ENCODE results near the gene SPEM3. TPM values are rescaled to one million over a fixed set of nuclear protein-coding genes. Genes with fewer than 3 reads are reported as not detected.

SPEM3 gene
- total and polyA plus RNA-seq, 2 donors (not counting 3 experiments of a cell fraction or from before 2014, with no cell fraction given), result not detected

- DNase-seq (ENCODE audit: low read depth, low spot score), result peak; percentile 53
- intact Hi-C loops (cut with micrococcal nuclease) (no loop called here), dilution Hi-C loops (cut with MboI; ENCODE audit: extremely low pct_ligation_motif_present, low sequenced_read_pairs) (no loop called here)
- Histone ChIP-seq H3K79me2 (ENCODE audit: control insufficient read depth, insufficient read depth, low read length) (peaks cover 18% of the 10 kb centered on the region), H3K9ac (replicated peaks; ENCODE audit: extremely low read depth, insufficient read depth, low read length) (no peak overlapping the region), H3K27ac (ENCODE audit: insufficient read depth, low read depth, low read length) (no peak overlapping the region), H3K36me3 (ENCODE audit: control insufficient read depth in 2 of 2, extremely low read depth in 1 of 2, insufficient read depth in 2 of 2, low read length in 2 of 2) (peaks cover 0 to 16% of the 10 kb centered on the region in 2 experiments), H3K27me3 (ENCODE audit: control insufficient read depth in 2 of 2, insufficient read depth in 2 of 2, low read length in 2 of 2) (no peaks in the 10 kb centered on the region), H3K4me2 (ENCODE audit: insufficient read depth, low read length) (no peak overlapping the region), H3K9me3 (replicated peaks; ENCODE audit: control insufficient read depth, insufficient read depth, low read length) (no peaks in the 10 kb centered on the region), H4K20me1 (replicated peaks; ENCODE audit: control insufficient read depth, extremely low read depth, insufficient read depth, low read length) (no peaks in the 10 kb centered on the region), H3K4me3 (replicated peaks in 1 of 3; ENCODE audit: insufficient read depth in 1 of 3, low read depth in 1 of 3, low read length in 3 of 3) (no peak overlapping the region), H3K4me1 (ENCODE audit: control insufficient read depth, extremely low read depth, insufficient read depth, low read length) (no peaks in the 10 kb centered on the region), H2AFZ (ENCODE audit: low read depth, low read length) (no peak overlapping the region), H3K9me1 (replicated peaks; ENCODE audit: control insufficient read depth, extremely low read depth, insufficient read depth, low read length) (no peaks in the 10 kb centered on the region)
- FAIRE-seq, result peak; percentile 83
- ChIA-PET CTCF (interaction anchor here (0.8 to 3.3 kb wide), 4 partner anchors 13 to 122 kb away, joined by 3 to 11 read pairs (median 6); partner anchors contain the start of gene ZBTB4), POLR2A (interaction anchor here (0.6 to 1.1 kb wide), 2 partner anchors 18 to 66 kb away, joined by 4 to 11 read pairs; partner anchors contain the start of gene POLR2A)
- no peak for TF ChIP-seq MYC (IDR thresholded peaks at IDR 0.05; ENCODE audit: low read depth, low read length)
- TF ChIP-seq POLR2A (IDR thresholded peaks at IDR 0.05; ENCODE audit: low read depth, low read length), result no peak
- TF ChIP-seq CTCF (IDR thresholded peaks at IDR 0.05; ENCODE audit: extremely low read depth in 1 of 2, insufficient read depth in 1 of 2, low read depth in 1 of 2, low read length in 2 of 2), result no peak
- no peak for TF ChIP-seq FOS (IDR thresholded peaks at IDR 0.05; ENCODE audit: borderline replicate concordance, insufficient read depth, low read length)
- no peak for TF ChIP-seq GATA2 (IDR thresholded peaks at IDR 0.05; ENCODE audit: insufficient read depth, insufficient read length, low read depth, low read length)
- TF ChIP-seq POLR2AphosphoS5 (IDR thresholded peaks at IDR 0.05; ENCODE audit: insufficient read depth, low read depth, low read length), result no peak
- no peak for TF ChIP-seq MAX (IDR thresholded peaks at IDR 0.05; ENCODE audit: insufficient read depth, insufficient read length)
- no peak for TF ChIP-seq EZH2 (IDR thresholded peaks at IDR 0.05; ENCODE audit: borderline replicate concordance, low read depth, low read length, severe bottlenecking)
- no peak for TF ChIP-seq JUN (IDR thresholded peaks at IDR 0.05; ENCODE audit: borderline replicate concordance, insufficient read depth, insufficient read length, low read depth)
- BruUV-seq (replicated peaks), result no TSS peak
These were observed 38.1 kb downstream of the SPEM3 start for GRCh38 chr17:7466639-7467341.

Measured in endothelial cell of umbilical vein (primary cell).